HepG2 (cell line): ENCODE data around the gene DCLRE1B. TPM values are rescaled to one million over a fixed set of nuclear protein-coding genes. Genes with fewer than 3 reads are reported as not detected.

Experiments
- ASH2L ChIP-seq: fragments of 300-600, 200-600 bp; sonication (generic); IDR thresholded peaks from 2 replicates; pipeline ENCODE4 v1.7.0; 2017; ENCODE audit warnings: low read depth, mild to moderate bottlenecking, moderate library complexity, mixed read lengths, low read length; ENCODE audit not compliant: insufficient read length
- CC2D1A ChIP-seq: sonication (generic); formaldehyde crosslinking; IDR thresholded peaks from 2 replicates; pipeline ENCODE4 v1.8.1; 2023; ENCODE audit warnings: mild to moderate bottlenecking, missing genetic modification reagents
- CHD4 ChIP-seq: fragments of 200-600 bp; sonication (generic); IDR thresholded peaks from 2 replicates; pipeline ENCODE4 v1.7.0; 2017; ENCODE audit warnings: mild to moderate bottlenecking, low read length, borderline replicate concordance
- ELF3 ChIP-seq: IDR thresholded peaks from 2 replicates; pipeline ENCODE4 v1.6.1; 2016; ENCODE audit warnings: missing genetic modification reagents, missing compliant biosample characterization
- FOXA1 ChIP-seq, 2 experiments: fragments of 450-650 bp in 1 of 2; sonication (generic) in 1 of 2; formaldehyde crosslinking in 1 of 2; IDR thresholded peaks; 2 replicates each; pipeline versions ENCODE4 v1.4.0 to v1.6.1; 2016 to 2020; ENCODE audit warnings: missing genetic modification reagents in 1 of 2
- HOXA5 ChIP-seq: sonication (generic); formaldehyde crosslinking; IDR thresholded peaks from 2 replicates; pipeline ENCODE4 v1.4.0; 2020; ENCODE audit warnings: missing genetic modification reagents
- KDM5A ChIP-seq: fragments of 200-600 bp; sonication (generic); IDR thresholded peaks from 2 replicates; pipeline ENCODE4 v1.7.0; 2018; ENCODE audit warnings: antibody characterized with exemption, mild to moderate bottlenecking, low read length, borderline replicate concordance
- KMT2B ChIP-seq: IDR thresholded peaks from 2 replicates; pipeline ENCODE4 v1.6.1; 2016; ENCODE audit warnings: missing genetic modification reagents, missing compliant biosample characterization
- MAFG ChIP-seq: sonication (generic); formaldehyde crosslinking; IDR thresholded peaks from 2 replicates; pipeline ENCODE4 v1.5.1; 2020; ENCODE audit warnings: mild to moderate bottlenecking, missing genetic modification reagents
- MED8 ChIP-seq: sonication (generic); formaldehyde crosslinking; IDR thresholded peaks from 2 replicates; pipeline ENCODE4 v1.8.1; 2023; ENCODE audit warnings: mild to moderate bottlenecking, missing genetic modification reagents; ENCODE audit not compliant: insufficient replicate concordance
- SOX6 ChIP-seq, 2 experiments: fragments of 450-650 bp in 1 of 2; sonication (generic) in 1 of 2; formaldehyde crosslinking in 1 of 2; IDR thresholded peaks; 2 replicates each; pipeline versions ENCODE4 v1.4.0 to v1.6.1; 2017 to 2020; ENCODE audit warnings: antibody characterized with exemption in 1 of 2, mild to moderate bottlenecking in 1 of 2, missing genetic modification reagents in 1 of 2
- ZMAT3 ChIP-seq: sonication (generic); formaldehyde crosslinking; conservative IDR thresholded peaks from 2 replicates; pipeline ENCODE4 v1.7.0; 2021; ENCODE audit warnings: missing genetic modification reagents
- ZNF12 ChIP-seq: sonication (generic); formaldehyde crosslinking; IDR thresholded peaks from 2 replicates; pipeline ENCODE4 v1.5.0; 2020; ENCODE audit warnings: missing genetic modification reagents
- ZNF441 ChIP-seq: sonication (generic); formaldehyde crosslinking; IDR thresholded peaks from 2 replicates; pipeline ENCODE4 v1.7.0; 2021; ENCODE audit warnings: missing genetic modification reagents, borderline replicate concordance
- ZNF562 ChIP-seq: sonication (generic); formaldehyde crosslinking; IDR thresholded peaks from 2 replicates; pipeline ENCODE4 v1.8.0; 2022; ENCODE audit warnings: missing genetic modification reagents, borderline replicate concordance
- ZNF567 ChIP-seq: sonication (generic); formaldehyde crosslinking; IDR thresholded peaks from 2 replicates; pipeline ENCODE4 v1.8.1; 2023; ENCODE audit warnings: mild to moderate bottlenecking, missing genetic modification reagents, borderline replicate concordance
- ZNF891 ChIP-seq: sonication (generic); formaldehyde crosslinking; IDR thresholded peaks from 2 replicates; pipeline ENCODE4 v1.5.0; 2020; ENCODE audit warnings: mild to moderate bottlenecking, missing genetic modification reagents
- polyA plus RNA-seq, 8 experiments: library from polyadenylated mRNA; depleted of rRNA in 3 of 8; stranded (reverse) in 7 of 8; unstranded in 1 of 8; fragments of >200 nt; fragmentation: Illumina TruSeq in 4 of 8; extraction: Trizol in 4 of 8; gene quantifications; 2 replicates each; pipeline versions ENCODE4 v1.2.1 to v1.2.3, GENCODE V29; 2011 to 2016; ENCODE audit warnings: low read depth in 4 of 8, missing spikeins in 1 of 8, mixed read lengths in 1 of 8; ENCODE audit not compliant: insufficient read depth in 1 of 8
- total RNA-seq, 5 experiments: library from RNA; depleted of rRNA; stranded (reverse); fragments of >200 nt; fragmentation: Illumina TruSeq; extraction: Trizol; gene quantifications; 2 replicates each; pipeline ENCODE4 v1.2.3, GENCODE V29; 2016; ENCODE audit warnings: low read depth in 1 of 5
- TF ChIP-seq, protein P1 (sequence below): sonication (generic); formaldehyde crosslinking; IDR thresholded peaks from 2 replicates; pipeline ENCODE4 v1.4.0; 2020; ENCODE audit warnings: missing genetic modification reagents
- TF ChIP-seq, protein P2 (sequence below): sonication (generic); formaldehyde crosslinking; IDR thresholded peaks from 2 replicates; pipeline ENCODE4 v1.4.0; 2020; ENCODE audit warnings: mild to moderate bottlenecking, low read depth, missing genetic modification reagents
- TF ChIP-seq, protein P3 (sequence below): sonication (generic); formaldehyde crosslinking; IDR thresholded peaks from 2 replicates; pipeline ENCODE4 v1.4.0; 2020; ENCODE audit warnings: missing genetic modification reagents, borderline replicate concordance
- TF ChIP-seq, protein P4 (sequence below): sonication (generic); formaldehyde crosslinking; IDR thresholded peaks from 2 replicates; pipeline ENCODE4 v1.8.1; 2023; ENCODE audit warnings: missing genetic modification reagents, mild to moderate bottlenecking, borderline replicate concordance
- TF ChIP-seq, protein P5 (sequence below): IDR thresholded peaks from 2 replicates; pipeline ENCODE4 v1.6.1; 2018; ENCODE audit warnings: missing genetic modification reagents

Gene DCLRE1B
- total and polyA plus RNA-seq, 2 of the 13 experiments (the other 11 are each of a cell fraction or from before 2014, with no cell fraction given): 2.7 to 8.0 TPM

DNA sequence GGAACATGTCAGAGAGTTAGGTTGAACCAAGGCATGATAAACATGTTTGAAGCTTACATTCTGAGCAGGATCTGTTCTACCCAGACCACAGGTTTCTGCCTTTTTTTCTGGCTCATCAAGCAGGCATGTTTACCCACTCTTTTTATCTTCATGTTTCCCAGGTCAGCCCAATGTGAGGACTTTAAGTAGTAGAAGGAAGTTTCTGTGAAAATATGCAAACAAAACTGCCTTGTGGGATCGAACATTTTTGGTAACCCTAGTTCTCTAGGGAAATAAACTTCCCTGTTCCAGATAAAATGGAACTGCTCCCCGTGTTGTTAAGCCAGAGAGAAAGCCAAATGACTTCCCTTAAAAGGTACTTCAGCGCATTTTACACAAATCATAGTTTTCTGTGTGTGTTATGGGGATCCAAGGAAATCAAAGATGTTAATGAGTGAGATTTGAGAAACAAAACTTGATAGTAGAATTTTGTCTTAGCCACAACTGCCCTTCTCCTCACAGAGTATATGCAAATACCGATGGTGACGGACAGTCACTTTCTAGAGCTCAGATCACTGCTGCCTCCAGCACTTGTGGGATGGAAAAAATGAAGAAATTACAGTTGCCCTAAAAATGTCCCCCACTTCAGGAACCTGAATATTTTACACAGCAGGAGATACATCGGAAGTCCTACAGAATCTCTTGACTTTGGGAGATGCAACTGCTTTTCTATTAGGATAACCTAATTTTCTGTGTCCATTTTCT, 23.2 kb downstream of the DCLRE1B start (continued):
- TF ChIP-seq MAFG (CRISPR knock-in tag) (no peak), HOXA5 (CRISPR knock-in tag) (no peak), ZNF12 (no peak), ZNF562 (no peak), ZNF441 (CRISPR knock-in tag) (0 out of 2 replicates have a peak, but pooled peaks have one; percentile 10), CHD4 (no peak), ZNF891 (CRISPR knock-in tag) (no peak), ZNF567 (CRISPR knock-in tag) (no peak), ZMAT3 (no peak), CC2D1A (CRISPR knock-in tag) (no peak), SOX6 (IDR thresholded peaks at IDR 0.05) (no peak), SOX6 (CRISPR knock-in tag; IDR thresholded peaks at IDR 0.05) (no peak), MED8 (no peak), FOXA1 (IDR thresholded peaks at IDR 0.05) (no peak), FOXA1 (CRISPR knock-in tag; IDR thresholded peaks at IDR 0.05) (peak; percentile 44; the same call in 1 of the 2 replicates), ASH2L (peak; percentile 80), KMT2B (no peak), ELF3 (CRISPR knock-in tag) (0 out of 2 replicates have a peak, but pooled peaks have one; percentile 29), KDM5A (no peak)
- TF ChIP-seq, protein P1, sequence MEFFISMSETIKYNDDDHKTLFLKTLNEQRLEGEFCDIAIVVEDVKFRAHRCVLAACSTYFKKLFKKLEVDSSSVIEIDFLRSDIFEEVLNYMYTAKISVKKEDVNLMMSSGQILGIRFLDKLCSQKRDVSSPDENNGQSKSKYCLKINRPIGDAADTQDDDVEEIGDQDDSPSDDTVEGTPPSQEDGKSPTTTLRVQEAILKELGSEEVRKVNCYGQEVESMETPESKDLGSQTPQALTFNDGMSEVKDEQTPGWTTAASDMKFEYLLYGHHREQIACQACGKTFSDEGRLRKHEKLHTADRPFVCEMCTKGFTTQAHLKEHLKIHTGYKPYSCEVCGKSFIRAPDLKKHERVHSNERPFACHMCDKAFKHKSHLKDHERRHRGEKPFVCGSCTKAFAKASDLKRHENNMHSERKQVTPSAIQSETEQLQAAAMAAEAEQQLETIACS (CRISPR knock-in tag): no peak
- TF ChIP-seq, protein P2, sequence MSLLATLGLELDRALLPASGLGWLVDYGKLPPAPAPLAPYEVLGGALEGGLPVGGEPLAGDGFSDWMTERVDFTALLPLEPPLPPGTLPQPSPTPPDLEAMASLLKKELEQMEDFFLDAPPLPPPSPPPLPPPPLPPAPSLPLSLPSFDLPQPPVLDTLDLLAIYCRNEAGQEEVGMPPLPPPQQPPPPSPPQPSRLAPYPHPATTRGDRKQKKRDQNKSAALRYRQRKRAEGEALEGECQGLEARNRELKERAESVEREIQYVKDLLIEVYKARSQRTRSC (CRISPR knock-in tag): 0 out of 2 replicates have a peak, but pooled peaks have one; percentile 10
- TF ChIP-seq, protein P3, sequence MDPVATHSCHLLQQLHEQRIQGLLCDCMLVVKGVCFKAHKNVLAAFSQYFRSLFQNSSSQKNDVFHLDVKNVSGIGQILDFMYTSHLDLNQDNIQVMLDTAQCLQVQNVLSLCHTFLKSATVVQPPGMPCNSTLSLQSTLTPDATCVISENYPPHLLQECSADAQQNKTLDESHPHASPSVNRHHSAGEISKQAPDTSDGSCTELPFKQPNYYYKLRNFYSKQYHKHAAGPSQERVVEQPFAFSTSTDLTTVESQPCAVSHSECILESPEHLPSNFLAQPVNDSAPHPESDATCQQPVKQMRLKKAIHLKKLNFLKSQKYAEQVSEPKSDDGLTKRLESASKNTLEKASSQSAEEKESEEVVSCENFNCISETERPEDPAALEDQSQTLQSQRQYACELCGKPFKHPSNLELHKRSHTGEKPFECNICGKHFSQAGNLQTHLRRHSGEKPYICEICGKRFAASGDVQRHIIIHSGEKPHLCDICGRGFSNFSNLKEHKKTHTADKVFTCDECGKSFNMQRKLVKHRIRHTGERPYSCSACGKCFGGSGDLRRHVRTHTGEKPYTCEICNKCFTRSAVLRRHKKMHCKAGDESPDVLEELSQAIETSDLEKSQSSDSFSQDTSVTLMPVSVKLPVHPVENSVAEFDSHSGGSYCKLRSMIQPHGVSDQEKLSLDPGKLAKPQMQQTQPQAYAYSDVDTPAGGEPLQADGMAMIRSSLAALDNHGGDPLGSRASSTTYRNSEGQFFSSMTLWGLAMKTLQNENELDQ (CRISPR knock-in tag): no peak
- TF ChIP-seq, protein P4, sequence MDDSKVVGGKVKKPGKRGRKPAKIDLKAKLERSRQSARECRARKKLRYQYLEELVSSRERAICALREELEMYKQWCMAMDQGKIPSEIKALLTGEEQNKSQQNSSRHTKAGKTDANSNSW (CRISPR knock-in tag): no peak
- TF ChIP-seq, protein P5, sequence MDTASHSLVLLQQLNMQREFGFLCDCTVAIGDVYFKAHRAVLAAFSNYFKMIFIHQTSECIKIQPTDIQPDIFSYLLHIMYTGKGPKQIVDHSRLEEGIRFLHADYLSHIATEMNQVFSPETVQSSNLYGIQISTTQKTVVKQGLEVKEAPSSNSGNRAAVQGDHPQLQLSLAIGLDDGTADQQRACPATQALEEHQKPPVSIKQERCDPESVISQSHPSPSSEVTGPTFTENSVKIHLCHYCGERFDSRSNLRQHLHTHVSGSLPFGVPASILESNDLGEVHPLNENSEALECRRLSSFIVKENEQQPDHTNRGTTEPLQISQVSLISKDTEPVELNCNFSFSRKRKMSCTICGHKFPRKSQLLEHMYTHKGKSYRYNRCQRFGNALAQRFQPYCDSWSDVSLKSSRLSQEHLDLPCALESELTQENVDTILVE (CRISPR knock-in tag): no peak
